ENCODE data around the gene ELN. TPM values are rescaled to one million over a fixed set of nuclear protein-coding genes. Genes with fewer than 3 reads are reported as not detected.
A peak's percentile ranks its signal among the peaks of the same experiment; 100 is the strongest.

The ELN gene
- total and polyA plus RNA-seq, 9 donors, result 60.4 to 217 (median 153) TPM

GRCh38 chr7:74059037-74059436, 31.1 kb downstream of the ELN start:
- Histone ChIP-seq H3K36me3 (ENCODE audit: control insufficient read depth, insufficient read depth, low read length) (peaks cover 20% of the 10 kb centered on the region), H3K27ac (ENCODE audit: low read length) (no peak overlapping the region), H3K9me3 (replicated peaks; ENCODE audit: control insufficient read depth, low read depth, low read length) (no peaks in the 10 kb centered on the region), H3K4me3 (ENCODE audit: low read length) (no peak overlapping the region), H3K4me1 (ENCODE audit: control insufficient read depth, insufficient read depth, low read length) (peaks cover 11% of the 10 kb centered on the region), H3K27me3 (ENCODE audit: control insufficient read depth, insufficient read depth, low read length) (no peaks in the 10 kb centered on the region)
- WGBS (ENCODE audit: insufficient coverage), result no CpG with 5 or more reads among the region's 2 CpGs
- DNase-seq, result no peak

GRCh38 chr7:74059681-74060588, 32.0 kb downstream of the ELN start:
- no peak for DNase-seq
- Histone ChIP-seq H3K36me3 (ENCODE audit: control insufficient read depth, insufficient read depth, low read length) (peaks cover 18% of the 10 kb centered on the region), H3K4me3 (ENCODE audit: low read length) (no peak overlapping the region), H3K27ac (ENCODE audit: low read length) (no peak overlapping the region), H3K4me1 (ENCODE audit: control insufficient read depth, insufficient read depth, low read length) (peaks cover 11% of the 10 kb centered on the region), H3K9me3 (replicated peaks; ENCODE audit: control insufficient read depth, low read depth, low read length) (no peaks in the 10 kb centered on the region), H3K27me3 (ENCODE audit: control insufficient read depth, insufficient read depth, low read length) (no peaks in the 10 kb centered on the region)
- WGBS (ENCODE audit: insufficient coverage), result 55% methylated on average over 16 of the region's 21 CpGs

DNA sequence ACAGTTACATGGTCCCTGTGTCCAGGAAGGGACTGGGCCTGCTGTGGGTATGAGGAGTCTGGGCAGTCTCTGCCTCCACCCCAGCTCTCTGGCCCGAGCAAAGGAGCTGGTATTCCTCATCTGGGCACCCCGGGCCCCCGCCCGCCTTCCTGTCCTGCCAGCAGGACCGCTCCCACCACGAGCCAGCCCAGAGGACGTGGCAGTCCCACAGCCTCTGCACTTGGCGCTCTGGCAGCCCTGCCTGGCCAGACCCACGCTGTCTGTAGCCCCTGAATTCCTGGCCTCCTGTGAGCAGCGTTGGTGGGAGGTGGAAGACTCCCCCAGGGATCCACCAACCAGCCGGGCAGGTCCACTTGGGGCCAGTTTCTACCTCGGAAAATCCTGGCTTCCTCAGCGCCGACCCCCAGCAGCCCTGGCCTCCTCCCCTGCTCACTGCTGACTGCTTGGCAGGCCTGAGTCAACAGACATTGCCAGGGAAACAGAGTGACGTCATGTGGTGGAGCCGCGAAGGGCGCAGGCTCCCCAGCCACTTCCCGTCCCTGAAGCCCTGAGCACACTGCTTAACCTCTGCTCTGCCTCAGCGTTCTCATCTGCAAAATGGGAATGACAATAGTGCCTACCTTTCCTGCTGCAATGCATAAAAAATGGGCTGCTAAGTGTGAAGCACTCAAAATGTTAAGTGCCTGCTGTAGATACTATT, 34.0 kb downstream of the ELN start:
- Histone ChIP-seq H3K9me3 (replicated peaks; ENCODE audit: control insufficient read depth, low read depth, low read length) (no peaks in the 10 kb centered on the region), H3K27ac (ENCODE audit: low read length) (peak overlapping the region; percentile 74), H3K4me3 (ENCODE audit: low read length) (no peak overlapping the region), H3K36me3 (ENCODE audit: control insufficient read depth, insufficient read depth, low read length) (peaks cover 17% of the 10 kb centered on the region), H3K4me1 (ENCODE audit: control insufficient read depth, insufficient read depth, low read length) (peaks cover 11% of the 10 kb centered on the region), H3K27me3 (ENCODE audit: control insufficient read depth, insufficient read depth, low read length) (no peaks in the 10 kb centered on the region)
- DNase-seq, result peak; percentile 86
- 34% methylated on average over 19 of the region's 20 CpGs for WGBS (ENCODE audit: insufficient coverage)

DNA sequence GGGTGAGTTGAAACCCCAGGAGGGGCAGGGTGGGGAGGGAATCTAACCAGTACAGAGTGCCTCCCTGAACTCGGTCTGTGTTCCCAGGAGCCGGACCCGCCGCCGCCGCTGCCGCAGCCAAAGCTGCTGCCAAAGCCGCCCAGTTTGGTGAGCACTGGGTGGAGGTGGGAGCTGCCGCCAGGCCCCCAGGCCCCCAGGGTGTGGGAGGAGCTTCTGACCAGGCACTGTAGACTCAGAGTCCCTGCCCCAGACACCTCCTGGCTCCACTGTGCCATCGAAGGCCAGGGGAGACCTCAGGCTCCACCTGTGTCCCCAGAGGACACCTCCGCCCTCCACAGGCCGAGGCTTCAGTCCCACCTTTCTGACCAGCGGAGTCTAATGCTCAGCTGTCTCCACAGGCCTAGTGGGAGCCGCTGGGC, 35.3 kb downstream of the ELN start:
- no peak overlapping the region for H3K27ac ChIP-seq (ENCODE audit: low read length)
- 90% methylated on average over 14 of the region's 14 CpGs for WGBS (ENCODE audit: insufficient coverage)
- no peak overlapping the region for H3K4me3 ChIP-seq (ENCODE audit: low read length)
- H3K4me1 ChIP-seq (ENCODE audit: control insufficient read depth, insufficient read depth, low read length), result peaks cover 11% of the 10 kb centered on the region
- no peaks in the 10 kb centered on the region for H3K27me3 ChIP-seq (ENCODE audit: control insufficient read depth, insufficient read depth, low read length)
- H3K9me3 ChIP-seq (replicated peaks; ENCODE audit: control insufficient read depth, low read depth, low read length), result no peaks in the 10 kb centered on the region
- peaks cover 17% of the 10 kb centered on the region for H3K36me3 ChIP-seq (ENCODE audit: control insufficient read depth, insufficient read depth, low read length)
- no peak for DNase-seq

DNA sequence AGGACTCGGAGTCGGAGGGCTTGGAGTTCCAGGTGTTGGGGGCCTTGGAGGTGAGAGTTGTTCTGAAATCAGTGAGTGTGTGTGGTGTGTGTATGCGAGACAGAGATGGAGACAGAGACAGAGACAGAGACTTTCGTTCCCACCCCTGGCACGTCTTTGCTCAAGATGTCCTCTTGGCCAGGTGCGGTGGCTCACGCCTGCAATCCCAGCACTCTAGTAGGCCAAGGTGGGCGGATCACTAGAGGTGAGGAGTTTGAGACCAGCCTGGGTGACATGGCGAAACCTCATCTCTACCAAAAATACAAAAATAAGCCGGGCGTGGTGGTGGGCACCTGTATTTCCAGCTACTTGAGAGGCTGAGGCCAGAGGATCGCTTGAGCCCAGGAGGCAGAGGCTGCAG, 35.7 kb downstream of the ELN start:
- 93% methylated on average over 8 of the region's 12 CpGs for WGBS (ENCODE audit: insufficient coverage)
- peaks cover 14% of the 10 kb centered on the region for H3K36me3 ChIP-seq (ENCODE audit: control insufficient read depth, insufficient read depth, low read length)
- no peaks in the 10 kb centered on the region for H3K27me3 ChIP-seq (ENCODE audit: control insufficient read depth, insufficient read depth, low read length)
- peaks cover 11% of the 10 kb centered on the region for H3K4me1 ChIP-seq (ENCODE audit: control insufficient read depth, insufficient read depth, low read length)
- DNase-seq, result no peak
- H3K27ac ChIP-seq (ENCODE audit: low read length), result no peak overlapping the region
- no peaks in the 10 kb centered on the region for H3K9me3 ChIP-seq (replicated peaks; ENCODE audit: control insufficient read depth, low read depth, low read length)
- no peak overlapping the region for H3K4me3 ChIP-seq (ENCODE audit: low read length)

GRCh38 chr7:74064696-74065095, 36.7 kb downstream of the ELN start:
- H3K27me3 ChIP-seq (ENCODE audit: control insufficient read depth, insufficient read depth, low read length), result no peaks in the 10 kb centered on the region
- H3K36me3 ChIP-seq (ENCODE audit: control insufficient read depth, insufficient read depth, low read length), result peaks cover 13% of the 10 kb centered on the region
- WGBS (ENCODE audit: insufficient coverage), result 67% methylated on average over 1 of the region's 4 CpGs
- DNase-seq, result no peak
- no peak overlapping the region for H3K4me3 ChIP-seq (ENCODE audit: low read length)
- H3K9me3 ChIP-seq (replicated peaks; ENCODE audit: control insufficient read depth, low read depth, low read length), result no peaks in the 10 kb centered on the region
- peaks cover 10% of the 10 kb centered on the region for H3K4me1 ChIP-seq (ENCODE audit: control insufficient read depth, insufficient read depth, low read length)
- no peak overlapping the region for H3K27ac ChIP-seq (ENCODE audit: low read length)

DNA sequence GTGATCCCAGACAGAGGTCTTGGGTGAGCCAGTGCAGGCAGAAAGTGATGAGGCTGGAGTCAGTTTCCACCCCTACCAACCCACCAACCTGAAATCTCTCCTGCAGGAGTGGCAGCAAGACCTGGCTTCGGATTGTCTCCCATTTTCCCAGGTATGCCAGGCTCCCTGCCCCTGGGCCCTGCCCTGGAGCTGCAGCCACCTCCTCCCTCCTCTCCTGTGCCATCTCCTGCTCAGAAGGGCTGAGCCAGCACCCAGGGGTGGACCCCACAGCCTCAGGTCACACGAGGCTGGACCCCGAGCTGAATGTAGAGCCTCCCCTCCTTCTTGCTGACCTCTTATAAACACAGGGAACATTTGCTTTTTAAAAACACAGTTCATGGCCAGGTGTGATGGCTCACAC, 38.7 kb downstream of the ELN start:
- no peak overlapping the region for H3K27ac ChIP-seq (ENCODE audit: low read length)
- no peaks in the 10 kb centered on the region for H3K9me3 ChIP-seq (replicated peaks; ENCODE audit: control insufficient read depth, low read depth, low read length)
- H3K36me3 ChIP-seq (ENCODE audit: control insufficient read depth, insufficient read depth, low read length), result peaks cover 9% of the 10 kb centered on the region
- 100% methylated on average over 2 of the region's 3 CpGs for WGBS (ENCODE audit: insufficient coverage)
- H3K27me3 ChIP-seq (ENCODE audit: control insufficient read depth, insufficient read depth, low read length), result no peaks in the 10 kb centered on the region
- DNase-seq, result no peak
- H3K4me1 ChIP-seq (ENCODE audit: control insufficient read depth, insufficient read depth, low read length), result peaks cover 7% of the 10 kb centered on the region
- H3K4me3 ChIP-seq (ENCODE audit: low read length), result no peak overlapping the region

DNA sequence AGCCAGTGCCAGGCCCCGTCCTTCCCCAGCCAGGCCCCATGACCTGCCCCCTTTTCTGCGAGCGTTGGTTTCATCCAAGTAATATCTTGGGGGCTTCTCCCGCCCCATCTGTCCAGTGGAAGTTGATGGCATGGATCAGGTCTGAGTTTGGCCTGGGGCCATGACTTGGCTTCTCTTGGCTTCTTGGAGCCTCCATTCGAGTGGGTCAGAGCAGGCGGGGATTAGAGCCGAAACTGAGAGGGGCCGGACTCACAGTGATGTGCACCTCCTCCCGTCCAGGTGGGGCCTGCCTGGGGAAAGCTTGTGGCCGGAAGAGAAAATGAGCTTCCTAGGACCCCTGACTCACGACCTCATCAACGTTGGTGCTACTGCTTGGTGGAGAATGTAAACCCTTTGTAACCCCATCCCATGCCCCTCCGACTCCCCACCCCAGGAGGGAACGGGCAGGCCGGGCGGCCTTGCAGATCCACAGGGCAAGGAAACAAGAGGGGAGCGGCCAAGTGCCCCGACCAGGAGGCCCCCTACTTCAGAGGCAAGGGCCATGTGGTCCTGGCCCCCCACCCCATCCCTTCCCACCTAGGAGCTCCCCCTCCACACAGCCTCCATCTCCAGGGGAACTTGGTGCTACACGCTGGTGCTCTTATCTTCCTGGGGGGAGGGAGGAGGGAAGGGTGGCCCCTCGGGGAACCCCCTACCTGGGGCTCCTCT, 40.6 kb downstream of the ELN start:
- no peak for DNase-seq
- no peak overlapping the region for H3K4me3 ChIP-seq (ENCODE audit: low read length)
- H3K36me3 ChIP-seq (ENCODE audit: control insufficient read depth, insufficient read depth, low read length), result peaks cover 2% of the 10 kb centered on the region
- no peaks in the 10 kb centered on the region for H3K27me3 ChIP-seq (ENCODE audit: control insufficient read depth, insufficient read depth, low read length)
- no peaks in the 10 kb centered on the region for H3K9me3 ChIP-seq (replicated peaks; ENCODE audit: control insufficient read depth, low read depth, low read length)
- no peak overlapping the region for H3K27ac ChIP-seq (ENCODE audit: low read length)
- no peaks in the 10 kb centered on the region for H3K4me1 ChIP-seq (ENCODE audit: control insufficient read depth, insufficient read depth, low read length)
- 75% methylated on average over 8 of the region's 20 CpGs for WGBS (ENCODE audit: insufficient coverage)

- Histone ChIP-seq H3K4me3 (ENCODE audit: low read length) (no peak overlapping the region), H3K4me1 (ENCODE audit: control insufficient read depth, insufficient read depth, low read length) (no peaks in the 10 kb centered on the region), H3K27ac (ENCODE audit: low read length) (no peak overlapping the region), H3K9me3 (replicated peaks; ENCODE audit: control insufficient read depth, low read depth, low read length) (no peaks in the 10 kb centered on the region), H3K36me3 (ENCODE audit: control insufficient read depth, insufficient read depth, low read length) (no peaks in the 10 kb centered on the region), H3K27me3 (ENCODE audit: control insufficient read depth, insufficient read depth, low read length) (no peaks in the 10 kb centered on the region)
- WGBS (ENCODE audit: insufficient coverage), result 94% methylated on average over 15 of the region's 16 CpGs
- no peak for DNase-seq
These were observed 41.1 kb downstream of the ELN start for GRCh38 chr7:74069086-74069541.

Measured in muscle of leg (tissue), 11 donors.